ENCODE measurements around the gene RAP1GAP2.

- TF ChIP-seq CTCF (IDR thresholded peaks at IDR 0.05) (no peak), EP300 (IDR thresholded peaks at IDR 0.05) (no peak), POLR2A (IDR thresholded peaks at IDR 0.05) (no peak), POLR2AphosphoS5 (IDR thresholded peaks at IDR 0.05) (no peak)
Observed at GRCh38 chr17:2881295-2881694, 85.1 kb downstream of the RAP1GAP2 start.
